ENCODE measurements around the gene CARS1.
A peak's percentile ranks its signal among the peaks of the same experiment; 100 is the strongest.

CARS1 gene

DNA sequence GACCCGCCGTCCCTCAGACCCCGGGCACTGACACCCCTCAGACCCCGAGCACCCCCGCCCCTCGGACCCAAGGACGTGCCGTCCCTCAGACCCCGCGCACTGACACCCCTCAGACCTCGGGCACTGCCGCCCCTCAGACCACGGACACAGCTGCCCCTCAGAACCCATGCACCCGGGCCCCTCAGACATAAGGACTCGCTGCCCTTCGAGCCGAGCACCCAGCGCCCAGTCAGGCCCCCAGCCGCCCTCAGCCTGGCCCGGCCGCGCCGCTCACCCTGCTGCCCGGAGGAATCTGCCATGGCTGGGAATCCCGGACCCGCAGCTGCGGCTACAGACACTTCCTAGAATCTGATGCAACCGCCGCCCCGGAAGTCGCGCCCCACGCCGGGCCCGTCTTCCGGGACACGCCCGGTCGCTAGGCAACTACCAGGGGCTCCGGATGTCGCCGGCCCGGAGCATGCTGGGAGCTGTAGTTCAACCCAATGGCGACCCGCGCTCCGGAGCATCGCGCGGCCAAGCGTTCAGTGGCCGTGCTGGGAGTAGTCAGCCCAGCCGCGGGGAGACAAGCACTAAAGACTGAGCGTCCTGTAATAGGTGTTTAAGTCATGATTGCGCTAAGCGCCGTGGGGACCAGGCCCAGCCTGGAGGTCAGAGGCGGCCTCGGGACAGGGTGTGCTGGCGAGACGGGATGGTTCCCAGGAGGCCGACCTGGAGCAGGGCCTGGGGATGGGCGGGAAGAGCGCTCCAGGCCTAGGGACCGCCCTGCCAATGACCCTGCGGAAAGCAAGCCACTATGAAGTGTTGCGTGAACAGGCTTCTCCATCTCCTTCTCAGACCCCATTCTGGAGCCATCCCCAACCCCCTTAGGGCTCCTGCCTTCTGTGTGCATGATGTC lies at the start of gene CARS1:
Gene CARS1 (minus strand): TSS at position 355 of the 895 bp plus-strand sequence. CDS start 56 bp downstream, at position 299.
- peak; percentile 90 to 98 for DNase-seq

DNA sequence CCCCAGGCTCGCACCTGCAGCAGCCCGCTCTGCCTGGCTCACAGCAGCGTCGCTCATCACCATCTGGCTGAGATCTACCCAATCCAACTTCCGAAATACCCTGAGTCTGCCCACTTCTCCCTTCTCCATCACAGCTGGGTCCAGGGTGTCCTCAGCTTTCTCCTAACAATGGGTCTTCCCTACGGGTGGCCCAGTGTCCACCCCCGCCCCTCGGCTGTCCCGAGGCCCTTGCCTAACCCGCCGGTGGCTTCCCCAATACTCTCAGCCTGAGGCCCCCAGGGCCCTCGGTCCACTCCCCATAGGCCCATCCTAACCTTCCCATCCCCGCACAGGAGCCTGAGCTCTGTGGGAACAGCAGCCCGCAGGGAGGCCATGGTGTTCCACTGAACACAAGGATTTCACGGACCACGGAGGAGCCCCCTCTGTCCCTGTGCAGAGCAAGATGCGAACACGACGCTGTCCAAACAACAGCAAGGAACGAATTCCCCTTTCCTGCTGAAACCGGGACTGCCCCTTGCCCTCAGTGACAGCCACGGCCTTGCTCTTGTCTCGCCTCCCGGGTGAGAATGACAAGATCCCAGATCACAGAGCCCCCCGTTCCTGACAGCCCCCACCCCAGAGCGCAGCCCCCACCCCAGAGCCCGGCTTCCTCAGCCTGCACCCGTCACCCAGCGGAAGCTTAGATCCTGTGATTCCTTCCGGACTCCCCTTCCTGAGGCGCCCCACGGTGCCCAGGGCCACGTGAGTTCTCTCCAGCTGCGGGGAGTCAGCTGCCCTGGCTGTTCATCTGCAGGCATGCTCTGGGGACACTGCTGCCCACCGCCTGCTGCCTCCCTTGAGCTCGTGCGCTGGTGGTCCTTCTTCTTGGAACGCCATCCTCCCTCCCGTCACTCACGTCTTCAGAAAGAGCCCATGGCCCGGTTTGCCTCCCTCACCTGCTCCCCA lies 48.8 kb upstream of the CARS1 start:
- DNase-seq = no peak

- DNase-seq = no peak
These were observed 48.0 kb upstream of the CARS1 start for GRCh38 chr11:3104961-3105790.

DNA sequence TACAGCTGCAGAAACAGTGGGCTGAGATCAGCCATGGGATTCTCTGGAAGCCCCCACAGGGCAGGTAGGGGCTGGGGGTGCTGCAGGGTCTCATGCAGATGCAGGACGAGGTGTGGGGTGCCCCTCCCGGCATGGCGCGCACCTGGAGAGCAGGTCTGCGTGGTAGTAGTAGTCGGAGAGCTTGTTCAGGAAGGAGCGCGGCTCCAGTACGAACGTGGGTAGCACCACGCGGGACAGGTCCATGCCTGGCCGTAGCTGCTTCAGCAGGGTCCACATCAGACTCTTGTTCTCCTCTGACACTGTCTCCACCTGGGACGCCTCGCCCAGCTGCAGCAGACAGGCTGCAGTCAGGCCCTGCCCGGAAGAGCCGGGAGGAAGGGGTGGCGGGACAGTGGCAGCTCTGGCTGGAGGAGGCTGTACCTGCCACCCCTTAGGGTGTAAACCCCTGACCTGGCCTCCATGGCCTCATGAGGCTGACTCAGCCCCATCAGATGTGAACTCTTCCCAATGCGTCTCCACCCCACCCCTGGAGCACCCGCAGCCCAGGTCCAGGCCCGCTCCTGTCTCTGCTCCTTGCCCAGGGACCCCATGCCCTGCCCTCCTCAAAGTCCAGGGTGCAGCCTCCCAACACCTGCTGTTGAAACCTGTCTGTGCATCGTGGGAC lies 47.0 kb upstream of the CARS1 start:
- no peak for DNase-seq

- DNase-seq = no peak
These were observed 45.9 kb upstream of the CARS1 start for GRCh38 chr11:3103076-3103475.

GRCh38 chr11:3102641-3102921 lies 45.4 kb upstream of the CARS1 start:
- DNase-seq = no peak

GRCh38 chr11:3101921-3102640 lies 44.9 kb upstream of the CARS1 start:
- DNase-seq = no peak

GRCh38 chr11:3099178-3099577 lies 42.0 kb upstream of the CARS1 start:
- no peak for DNase-seq

DNA sequence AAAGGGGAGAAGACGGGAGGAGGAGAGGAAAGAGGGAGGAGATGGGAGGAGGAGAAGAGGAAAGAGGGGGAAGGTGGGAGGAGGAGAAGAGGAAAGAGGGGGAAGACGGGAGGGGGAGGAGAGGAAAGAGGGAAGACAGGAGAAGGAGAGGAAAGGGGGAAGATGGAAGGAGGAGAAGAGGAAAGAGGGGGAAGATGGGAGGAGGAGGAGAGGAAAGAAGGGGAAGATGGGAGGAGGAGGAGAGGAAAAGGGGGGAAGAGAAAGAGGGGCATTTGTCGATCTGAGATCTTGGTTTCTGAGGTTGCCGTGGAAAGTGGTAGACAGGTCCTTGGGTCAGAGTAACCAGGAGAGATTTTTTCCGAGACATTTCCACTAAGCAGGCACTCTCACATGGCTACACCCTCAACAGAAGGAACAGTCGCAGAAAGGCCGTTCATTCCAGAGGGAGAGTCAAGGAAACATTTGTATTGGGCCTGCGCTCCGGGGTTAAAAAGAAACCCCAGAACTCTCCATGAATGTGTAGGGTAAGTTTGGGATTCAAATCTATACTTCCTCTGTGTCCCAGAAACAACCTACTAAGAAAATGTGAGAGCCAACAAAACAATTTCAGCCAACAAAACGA lies 39.8 kb upstream of the CARS1 start:
- DNase-seq = no peak

DNA sequence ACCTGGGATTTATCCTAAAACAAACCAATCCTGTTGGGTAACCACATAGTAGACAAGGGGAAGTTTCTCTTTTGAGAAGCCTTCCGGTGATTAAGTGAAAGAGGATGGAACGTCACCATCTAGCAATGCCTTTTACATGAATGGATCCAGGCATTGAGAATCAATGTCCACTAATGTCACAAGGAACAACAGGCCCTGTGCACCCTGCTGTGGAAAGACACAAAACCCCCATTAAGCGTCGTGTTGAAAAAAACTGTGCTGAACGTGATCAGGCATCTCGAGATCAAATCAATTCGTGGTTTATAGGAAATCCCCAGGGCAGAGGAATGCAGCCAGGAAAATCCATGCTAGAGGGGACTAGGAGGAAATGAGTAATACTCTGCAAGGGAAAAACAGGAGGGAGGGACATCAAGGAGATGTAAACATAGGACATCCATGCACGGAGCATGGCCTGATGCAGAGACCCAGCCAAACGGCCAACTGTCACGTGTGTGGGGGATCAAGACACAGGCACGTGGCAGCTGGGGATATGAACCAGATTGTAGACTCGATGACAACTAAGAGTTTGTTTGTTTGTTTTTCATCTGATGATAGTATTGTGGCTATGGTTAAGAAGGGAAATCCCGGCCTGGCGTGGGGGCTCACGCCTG lies 38.6 kb upstream of the CARS1 start:
- DNase-seq = no peak

- DNase-seq = no peak
These were observed 37.1 kb upstream of the CARS1 start for GRCh38 chr11:3094223-3094824.

DNA sequence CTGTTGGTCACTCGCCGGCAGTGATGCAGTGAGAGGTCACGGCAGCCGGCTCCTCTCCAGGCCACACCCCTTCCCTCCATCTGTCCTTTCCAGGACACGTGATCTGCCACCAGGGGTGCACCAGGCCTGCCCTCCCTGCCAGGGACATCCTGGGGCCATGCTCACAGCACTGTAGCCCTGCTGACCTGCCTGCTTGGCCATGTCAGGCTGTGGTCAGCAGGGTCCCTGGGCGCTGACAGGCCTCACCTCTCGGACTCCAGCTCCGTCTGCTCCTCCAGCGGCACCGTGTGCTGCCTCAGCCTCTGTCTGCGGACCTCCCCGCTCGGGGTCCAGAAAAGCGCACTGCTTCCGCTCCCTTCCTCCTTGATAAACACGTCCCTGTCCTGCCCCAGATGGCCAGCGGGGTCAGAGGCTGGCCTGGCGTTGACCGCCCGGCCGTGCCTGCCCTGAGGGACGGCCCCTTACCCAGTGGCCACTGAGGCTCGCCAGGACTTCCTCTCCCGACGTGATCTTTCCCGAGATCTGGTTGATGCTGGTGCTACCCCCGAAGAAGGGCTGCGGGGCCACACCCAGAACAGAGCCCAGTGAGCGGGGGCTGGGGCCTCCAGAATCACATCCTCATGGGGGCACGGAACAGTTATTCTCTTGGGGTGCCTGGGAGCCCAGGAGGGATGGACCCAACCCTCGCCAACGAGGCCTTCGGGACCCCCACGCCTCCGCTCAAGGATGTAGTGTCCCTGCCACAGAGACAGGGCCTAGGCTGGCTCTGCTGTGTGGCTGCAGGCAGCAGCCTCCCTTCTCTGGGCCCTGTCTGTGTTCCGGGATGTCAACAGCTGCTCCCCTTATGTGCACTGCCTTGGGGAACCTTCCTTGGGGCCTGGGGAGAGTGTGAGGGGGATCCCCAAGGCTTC lies 36.3 kb upstream of the CARS1 start:
- DNase-seq = no peak

GRCh38 chr11:3092603-3093141 lies 35.4 kb upstream of the CARS1 start:
- no peak for DNase-seq

DNA sequence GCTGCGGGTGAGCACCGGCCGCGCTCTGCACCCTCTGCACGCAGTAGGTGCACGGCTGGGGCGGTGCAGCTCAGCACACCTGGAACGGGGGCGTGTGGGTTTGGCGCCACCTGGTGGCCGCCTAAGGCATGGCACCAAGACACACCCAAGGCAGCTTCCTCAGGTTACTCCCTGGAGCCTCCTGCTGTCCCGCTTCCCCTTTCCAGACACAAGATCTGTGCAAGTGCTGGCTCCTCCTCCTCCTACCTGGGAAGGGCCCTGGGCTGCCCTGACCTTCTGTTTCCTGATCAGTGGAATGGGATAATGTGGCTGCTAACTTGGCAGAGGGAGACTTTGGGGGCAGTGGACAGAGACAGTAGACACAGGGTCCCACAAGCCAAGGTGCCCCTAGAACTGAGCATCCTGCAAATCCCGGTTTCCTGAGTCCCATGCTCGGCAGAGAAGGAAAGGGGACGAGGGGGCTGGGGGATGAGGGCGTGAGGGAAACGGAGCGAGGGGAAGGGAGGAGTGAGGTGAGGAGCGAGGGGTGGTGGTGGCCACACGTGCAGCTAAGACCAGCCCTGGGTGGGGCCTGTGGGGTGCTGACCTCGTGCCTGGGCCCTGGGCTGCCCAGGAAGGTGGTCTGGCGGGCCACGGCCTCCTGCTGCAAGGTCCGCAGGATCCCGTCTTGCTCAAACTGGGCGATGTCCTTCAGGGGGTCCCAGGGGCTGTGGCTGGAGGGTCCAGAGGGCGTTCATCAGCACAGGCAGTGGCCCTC lies 34.8 kb upstream of the CARS1 start:
- DNase-seq = peak; percentile 62 to 83

- no peak for DNase-seq
These were observed 34.0 kb upstream of the CARS1 start for GRCh38 chr11:3091081-3091845.

GRCh38 chr11:3090096-3090901 lies 33.1 kb upstream of the CARS1 start:
- DNase-seq = no peak
